Thymus (tissue), 11 donors: Measurements from ENCODE around the gene CLEC2B. TPM values are rescaled to one million over a fixed set of nuclear protein-coding genes. Genes with fewer than 3 reads are reported as not detected.

Source experiments
- DNase-seq, 9 donors: peaks; one replicate each; pipeline ENCODE4 v3.0.0-alpha.2; 2013; ENCODE audit warnings: low spot score in 9 of 9, low read depth in 6 of 9, missing footprints in 1 of 9
- H3K27ac ChIP-seq, 2 donors: one replicate each; pipeline ENCODE4 v1.5.1; 2013; ENCODE audit warnings: control low read depth in 1 of 2, low read depth in 1 of 2, low read length in 1 of 2, mild to moderate bottlenecking in 1 of 2, moderate library complexity in 1 of 2
- H3K27me3 ChIP-seq, 2 donors: one replicate each; pipeline ENCODE4 v1.5.1; 2013; ENCODE audit warnings: low read length in 1 of 2; ENCODE audit not compliant: control insufficient read depth in 2 of 2, insufficient read depth in 1 of 2
- H3K36me3 ChIP-seq, 2 donors: one replicate each; pipeline ENCODE4 v1.5.1; 2013; ENCODE audit warnings: low read length in 1 of 2, mild to moderate bottlenecking in 1 of 2, moderate library complexity in 1 of 2; ENCODE audit not compliant: control insufficient read depth in 2 of 2, insufficient read depth in 2 of 2
- H3K4me1 ChIP-seq, 2 donors: one replicate each; pipeline ENCODE4 v1.5.1; 2013; ENCODE audit warnings: low read length in 2 of 2; ENCODE audit not compliant: control insufficient read depth in 2 of 2, insufficient read depth in 2 of 2
- H3K4me3 ChIP-seq, 2 donors: one replicate each; pipeline ENCODE4 v1.5.1; 2013; ENCODE audit warnings: low read length in 2 of 2, control low read depth in 1 of 2, mild to moderate bottlenecking in 1 of 2
- H3K9me3 ChIP-seq, 2 donors: one replicate each; pipeline ENCODE4 v1.5.1; 2013; ENCODE audit warnings: low read length in 1 of 2, mild to moderate bottlenecking in 1 of 2; ENCODE audit not compliant: control insufficient read depth in 2 of 2, insufficient read depth in 1 of 2
- WGBS: extraction: QIAGEN DNeasy Blood & Tissue Kit; methylation state at CpG from one replicate; pipeline ENCODE4 v1.1.7; 2013; 5-methylcytosine and 5-hydroxymethylcytosine counted together
- polyA plus RNA-seq: library from polyadenylated mRNA; stranded (reverse); fragments of 200-250 nt; gene quantifications from one replicate; pipeline ENCODE4 v1.2.3, GENCODE V29; 2013
- total RNA-seq: library from RNA; stranded (reverse); fragments of 120-200 nt; gene quantifications from one replicate; pipeline ENCODE4 v1.2.4, GENCODE V29; 2013
- donor health status: healthy.

Gene CLEC2B
- total and polyA plus RNA-seq, 2 donors: 29.7 to 42.7 TPM

- Histone ChIP-seq H3K4me3 (no peak overlapping the region), H3K9me3 (peaks cover 0 to 1% of the 10 kb centered on the region in 2 donors), H3K36me3 (no peaks in the 10 kb centered on the region), H3K4me1 (peaks cover 5 to 10% of the 10 kb centered on the region in 2 donors), H3K27ac (no peak overlapping the region), H3K27me3 (no peaks in the 10 kb centered on the region)
- 83% methylated on average over 4 of the region's 4 CpGs for WGBS
- DNase-seq: no peak
These were observed 59.8 kb downstream of the CLEC2B start for GRCh38 chr12:9809338-9809737.

GRCh38 chr12:9808504-9808903 is 60.6 kb downstream of the CLEC2B start:
- Histone ChIP-seq H3K9me3 (no peaks in the 10 kb centered on the region), H3K4me3 (no peak overlapping the region), H3K36me3 (no peaks in the 10 kb centered on the region), H3K4me1 (peaks cover under 1 to 5% of the 10 kb centered on the region in 2 donors), H3K27me3 (no peaks in the 10 kb centered on the region), H3K27ac (no peak overlapping the region)
- DNase-seq: no peak
- WGBS: 91% methylated on average over 3 of the region's 3 CpGs

GRCh38 chr12:9806714-9807113 is 62.4 kb downstream of the CLEC2B start:
- 95% methylated on average over 4 of the region's 4 CpGs for WGBS
- H3K9me3 ChIP-seq: no peaks in the 10 kb centered on the region

GRCh38 chr12:9805883-9806282 is 63.3 kb downstream of the CLEC2B start:
- H3K27me3 ChIP-seq: no peaks in the 10 kb centered on the region
- 98% methylated on average over 2 of the region's 2 CpGs for WGBS
- no peak overlapping the region for H3K4me3 ChIP-seq
- H3K4me1 ChIP-seq: peaks cover 0 to 3% of the 10 kb centered on the region in 2 donors
- no peaks in the 10 kb centered on the region for H3K9me3 ChIP-seq
- no peak overlapping the region for H3K27ac ChIP-seq
- no peak for DNase-seq
- no peaks in the 10 kb centered on the region for H3K36me3 ChIP-seq

More at GRCh38 chr12:9806714-9807113, 62.4 kb downstream of the CLEC2B start:
- Histone ChIP-seq H3K36me3 (no peaks in the 10 kb centered on the region), H3K4me3 (no peak overlapping the region), H3K4me1 (peaks cover 0 to 3% of the 10 kb centered on the region in 2 donors), H3K27me3 (no peaks in the 10 kb centered on the region), H3K27ac (no peak overlapping the region)
- no peak for DNase-seq

Other genes starting within 250 kb of the CLEC2B start
- gene CLEC2D, start 199.6 kb downstream of the CLEC2B start, total RNA-seq: 89.3 TPM
- gene CLEC2D, start 199.6 kb downstream of the CLEC2B start, polyA plus RNA-seq: 93.0 TPM
- gene CLECL1, start 136.3 kb downstream of the CLEC2B start, total RNA-seq: 4.0 TPM
- 11.2 TPM for gene CLECL1, start 136.3 kb downstream of the CLEC2B start, polyA plus RNA-seq
- 90.9 TPM for gene CD69, start 108.5 kb downstream of the CLEC2B start, total RNA-seq
- 222 TPM for gene CD69, start 108.5 kb downstream of the CLEC2B start, polyA plus RNA-seq
- 0.80 TPM for gene KLRF1, start 41.9 kb downstream of the CLEC2B start, total RNA-seq
- 3.3 TPM for gene KLRF1, start 41.9 kb downstream of the CLEC2B start, polyA plus RNA-seq
- 0.76 TPM for gene KLRF2, start 12.1 kb upstream of the CLEC2B start, total RNA-seq
- 0.11 TPM for gene KLRF2, start 12.1 kb upstream of the CLEC2B start, polyA plus RNA-seq
- gene CLEC2A, start 63.0 kb upstream of the CLEC2B start, total RNA-seq: not detected
- 0.11 TPM for gene CLEC2A, start 63.0 kb upstream of the CLEC2B start, polyA plus RNA-seq
- 2.9 TPM for gene CLEC12A, start 102.1 kb upstream of the CLEC2B start, total RNA-seq
- 6.8 TPM for gene CLEC12A, start 102.1 kb upstream of the CLEC2B start, polyA plus RNA-seq
- 0.19 TPM for gene CLEC1B, start 129.8 kb upstream of the CLEC2B start, total RNA-seq
- 0.48 TPM for gene CLEC1B, start 129.8 kb upstream of the CLEC2B start, polyA plus RNA-seq
- 0.42 TPM for gene CLEC12B, start 141.3 kb upstream of the CLEC2B start, total RNA-seq
- gene CLEC12B, start 141.3 kb upstream of the CLEC2B start, polyA plus RNA-seq: 0.50 TPM
- 16.2 TPM for gene CLEC9A, start 161.3 kb upstream of the CLEC2B start, total RNA-seq
- 12.6 TPM for gene CLEC9A, start 161.3 kb upstream of the CLEC2B start, polyA plus RNA-seq
- 42.5 TPM for gene CLEC1A, start 229.6 kb upstream of the CLEC2B start, total RNA-seq
- gene CLEC1A, start 229.6 kb upstream of the CLEC2B start, polyA plus RNA-seq: 36.0 TPM